ENCODE data around the gene APOD.
A peak's percentile ranks its signal among the peaks of the same experiment; 100 is the strongest.

Gene APOD

GRCh38 chr3:195522254-195523023 is 61.3 kb downstream of the APOD start:
- peak in 1 of 2 experiments; percentile 39 for DNase-seq

All from SW 1271 (cell line).